ENCODE measurements around the gene ACADVL. TPM values are rescaled to one million over a fixed set of nuclear protein-coding genes. Genes with fewer than 3 reads are reported as not detected.

The ACADVL gene
- total RNA-seq, 1 experiment from 2014 or later, result 558 TPM

GRCh38 chr17:7219229-7219811, 418 bp upstream of the ACADVL start:
- H3K9me2 ChIP-seq (replicated peaks; ENCODE audit: low read length), result no peaks in the 10 kb centered on the region
- H3K27ac ChIP-seq (ENCODE audit: low read length), result peak overlapping the region; percentile 97
- H2AFZ ChIP-seq (ENCODE audit: low read length), result no peak overlapping the region; the same call in 1 of the 2 replicates
- CTCF ChIA-PET, result no interaction called here
- H3K4me1 ChIP-seq (ENCODE audit: insufficient read depth, low read length), result peaks cover 34% of the 10 kb centered on the region
- ATAC-seq, result no peak
- no peaks in the 10 kb centered on the region for H3F3A ChIP-seq (ENCODE audit: low read length, unreplicated experiment)
- intact Hi-C loops (cut with micrococcal nuclease), result no loop called here
- no peak for DNase-seq
- H3K79me2 ChIP-seq (ENCODE audit: low read length), result peaks cover 38% of the 10 kb centered on the region
- TF ChIP-seq CTCF (conservative IDR thresholded peaks at IDR 0.05; ENCODE audit: low read depth, low read length), result no peak
- no peak for TF ChIP-seq EZH2 (IDR thresholded peaks at IDR 0.05; ENCODE audit: low read length, unreplicated experiment)
- TF ChIP-seq EZH2phosphoT487 (IDR thresholded peaks at IDR 0.05; ENCODE audit: borderline replicate concordance, low read length), result no peak
- POLR2A ChIA-PET (ENCODE audit: unreplicated experiment), result no interaction called here
- peaks cover 14% of the 10 kb centered on the region; the same call in 1 of the 2 replicates for H4K20me1 ChIP-seq (ENCODE audit: low read length)
- BruUV-seq (replicated peaks), result no TSS peak
- no peaks in the 10 kb centered on the region for H3K9me3 ChIP-seq (ENCODE audit: low read length)
- peak overlapping the region; percentile 97 for H3K9ac ChIP-seq (ENCODE audit: low read length)
- H3K27me3 ChIP-seq (ENCODE audit: low read length), result no peaks in the 10 kb centered on the region
- H3K36me3 ChIP-seq (ENCODE audit: low read depth, low read length), result peaks cover 26% of the 10 kb centered on the region
- peak overlapping the region; percentile 86 for H3K4me2 ChIP-seq (ENCODE audit: low read length)
- H3K4me3 ChIP-seq (ENCODE audit: low read length), result peak overlapping the region; percentile 81

DNA sequence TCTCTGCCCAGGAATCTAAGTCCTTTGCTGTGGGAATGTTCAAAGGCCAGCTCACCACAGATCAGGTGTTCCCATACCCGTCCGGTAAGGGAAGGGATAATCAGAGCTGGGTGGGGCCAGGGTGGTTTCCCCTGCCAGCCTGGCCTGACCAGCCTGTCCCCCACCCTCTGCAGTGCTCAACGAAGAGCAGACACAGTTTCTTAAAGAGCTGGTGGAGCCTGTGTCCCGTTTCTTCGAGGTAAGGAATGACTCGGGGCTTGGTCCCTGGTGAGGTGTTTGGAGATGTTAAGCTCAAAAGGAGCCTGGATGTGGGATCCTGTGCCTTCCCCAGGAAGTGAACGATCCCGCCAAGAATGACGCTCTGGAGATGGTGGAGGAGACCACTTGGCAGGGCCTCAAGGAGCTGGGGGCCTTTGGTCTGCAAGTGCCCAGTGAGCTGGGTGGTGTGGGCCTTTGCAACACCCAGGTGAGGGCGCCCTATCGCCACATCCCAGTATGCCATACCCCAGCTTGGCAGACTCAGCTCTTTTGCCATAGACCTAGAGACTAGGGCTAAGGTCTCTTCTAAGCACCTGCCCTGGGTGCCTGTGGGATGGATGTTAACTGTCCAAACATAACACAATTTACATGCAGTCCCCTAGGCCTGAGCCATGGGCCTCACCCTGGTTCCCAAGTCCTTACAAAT, 997 bp downstream of the ACADVL start:
- Histone ChIP-seq H3K9me3 (ENCODE audit: low read length) (no peaks in the 10 kb centered on the region), H4K20me1 (ENCODE audit: low read length) (peaks cover 14% of the 10 kb centered on the region; the same call in 1 of the 2 replicates), H3K4me3 (ENCODE audit: low read length) (peak overlapping the region; percentile 81), H3K27ac (ENCODE audit: low read length) (peak overlapping the region; percentile 97), H3K4me2 (ENCODE audit: low read length) (peak overlapping the region; percentile 86), H3F3A (ENCODE audit: low read length, unreplicated experiment) (no peaks in the 10 kb centered on the region), H3K9ac (ENCODE audit: low read length) (peak overlapping the region; percentile 97), H3K27me3 (ENCODE audit: low read length) (no peaks in the 10 kb centered on the region), H3K9me2 (replicated peaks; ENCODE audit: low read length) (no peaks in the 10 kb centered on the region), H3K79me2 (ENCODE audit: low read length) (peaks cover 38% of the 10 kb centered on the region), H3K4me1 (ENCODE audit: insufficient read depth, low read length) (peaks cover 30% of the 10 kb centered on the region), H3K36me3 (ENCODE audit: low read depth, low read length) (peaks cover 26% of the 10 kb centered on the region), H2AFZ (ENCODE audit: low read length) (no peak overlapping the region)
- TF ChIP-seq EZH2 (IDR thresholded peaks at IDR 0.05; ENCODE audit: low read length, unreplicated experiment), result no peak
- no peak for TF ChIP-seq EZH2phosphoT487 (IDR thresholded peaks at IDR 0.05; ENCODE audit: borderline replicate concordance, low read length)
- TF ChIP-seq CTCF (conservative IDR thresholded peaks at IDR 0.05; ENCODE audit: low read depth, low read length), result peak; percentile 60
- ChIA-PET CTCF (interaction anchor here (0.7 to 1.0 kb wide), 2 partner anchors 41 to 183 kb away, joined by 3 to 4 read pairs; partner anchors contain the start of gene TMEM256), POLR2A (ENCODE audit: unreplicated experiment) (interaction anchor here (0.5 to 1.1 kb wide), 2 partner anchors 21 to 88 kb away, joined by 5 to 9 read pairs; no protein-coding TSS in a partner anchor)
- intact Hi-C loops (cut with micrococcal nuclease), result loop anchor here (2.0 kb wide), 1 partner anchor 14 kb away; the partner anchor contains the start of gene DVL2
- DNase-seq, result peak; percentile 43
- BruUV-seq (replicated peaks), result no TSS peak
- peak; percentile 33 for ATAC-seq

All from PC-3 (cell line).